ENCODE results near the gene MSLN. TPM values are rescaled to one million over a fixed set of nuclear protein-coding genes. Genes with fewer than 3 reads are reported as not detected.

MSLN gene
- total RNA-seq, 2 experiments from 2014 or later, result not detected

DNA sequence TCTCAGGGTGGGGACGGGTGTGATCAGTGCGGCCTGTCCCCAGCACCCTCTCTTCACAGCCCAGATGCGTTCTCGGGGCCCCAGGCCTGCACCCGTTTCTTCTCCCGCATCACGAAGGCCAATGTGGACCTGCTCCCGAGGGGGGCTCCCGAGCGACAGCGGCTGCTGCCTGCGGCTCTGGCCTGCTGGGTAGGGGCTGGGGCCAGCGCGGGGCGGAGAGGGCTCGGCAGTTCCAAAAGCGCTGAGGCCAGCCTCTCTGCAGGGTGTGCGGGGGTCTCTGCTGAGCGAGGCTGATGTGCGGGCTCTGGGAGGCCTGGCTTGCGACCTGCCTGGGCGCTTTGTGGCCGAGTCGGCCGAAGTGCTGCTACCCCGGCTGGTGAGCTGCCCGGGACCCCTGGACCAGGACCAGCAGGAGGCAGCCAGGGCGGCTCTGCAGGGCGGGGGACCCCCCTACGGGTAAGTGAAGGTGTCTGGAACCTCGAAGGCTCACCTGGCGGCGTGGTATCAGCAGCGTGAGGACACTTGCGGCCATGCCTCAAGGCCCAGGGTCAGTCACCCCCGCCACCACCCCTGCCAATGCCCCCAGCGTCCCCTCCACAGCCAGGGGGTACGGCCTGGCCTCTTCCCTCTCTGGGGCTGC lies 4.4 kb downstream of the MSLN start:
- Mint-ChIP-seq H3K36me3 (no peaks in the 10 kb centered on the region), H3K4me3 (no peak overlapping the region), H3K27ac (no peak overlapping the region), H3K27me3 (no peaks in the 10 kb centered on the region), H3K9me3 (no peaks in the 10 kb centered on the region), H3K4me1 (ENCODE audit: low read depth) (no peaks in the 10 kb centered on the region)
- POLR2A ChIA-PET, result no interaction called here
- intact Hi-C loops (cut with micrococcal nuclease), result no loop called here
- CTCF ChIA-PET, result no interaction called here
- DNase-seq, result no peak

DNA sequence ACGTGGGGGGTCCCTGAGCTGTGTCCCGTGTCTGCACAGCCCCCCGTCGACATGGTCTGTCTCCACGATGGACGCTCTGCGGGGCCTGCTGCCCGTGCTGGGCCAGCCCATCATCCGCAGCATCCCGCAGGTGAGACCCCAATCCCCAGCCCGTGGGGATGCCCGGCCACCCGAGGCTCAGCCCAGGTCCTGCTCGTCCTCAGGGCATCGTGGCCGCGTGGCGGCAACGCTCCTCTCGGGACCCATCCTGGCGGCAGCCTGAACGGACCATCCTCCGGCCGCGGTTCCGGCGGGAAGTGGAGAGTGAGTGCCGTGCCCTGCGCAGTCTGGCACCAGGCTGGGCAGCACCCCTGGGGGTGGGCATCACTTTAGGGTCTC lies 4.9 kb downstream of the MSLN start:
- no peaks in the 10 kb centered on the region for H3K36me3 Mint-ChIP-seq
- H3K27me3 Mint-ChIP-seq, result no peaks in the 10 kb centered on the region
- CTCF ChIA-PET, result no interaction called here
- no peaks in the 10 kb centered on the region for H3K4me1 Mint-ChIP-seq (ENCODE audit: low read depth)
- no peak overlapping the region for H3K27ac Mint-ChIP-seq
- POLR2A ChIA-PET, result no interaction called here
- DNase-seq, result no peak
- intact Hi-C loops (cut with micrococcal nuclease), result no loop called here
- H3K9me3 Mint-ChIP-seq, result no peaks in the 10 kb centered on the region
- H3K4me3 Mint-ChIP-seq, result no peak overlapping the region

DNA sequence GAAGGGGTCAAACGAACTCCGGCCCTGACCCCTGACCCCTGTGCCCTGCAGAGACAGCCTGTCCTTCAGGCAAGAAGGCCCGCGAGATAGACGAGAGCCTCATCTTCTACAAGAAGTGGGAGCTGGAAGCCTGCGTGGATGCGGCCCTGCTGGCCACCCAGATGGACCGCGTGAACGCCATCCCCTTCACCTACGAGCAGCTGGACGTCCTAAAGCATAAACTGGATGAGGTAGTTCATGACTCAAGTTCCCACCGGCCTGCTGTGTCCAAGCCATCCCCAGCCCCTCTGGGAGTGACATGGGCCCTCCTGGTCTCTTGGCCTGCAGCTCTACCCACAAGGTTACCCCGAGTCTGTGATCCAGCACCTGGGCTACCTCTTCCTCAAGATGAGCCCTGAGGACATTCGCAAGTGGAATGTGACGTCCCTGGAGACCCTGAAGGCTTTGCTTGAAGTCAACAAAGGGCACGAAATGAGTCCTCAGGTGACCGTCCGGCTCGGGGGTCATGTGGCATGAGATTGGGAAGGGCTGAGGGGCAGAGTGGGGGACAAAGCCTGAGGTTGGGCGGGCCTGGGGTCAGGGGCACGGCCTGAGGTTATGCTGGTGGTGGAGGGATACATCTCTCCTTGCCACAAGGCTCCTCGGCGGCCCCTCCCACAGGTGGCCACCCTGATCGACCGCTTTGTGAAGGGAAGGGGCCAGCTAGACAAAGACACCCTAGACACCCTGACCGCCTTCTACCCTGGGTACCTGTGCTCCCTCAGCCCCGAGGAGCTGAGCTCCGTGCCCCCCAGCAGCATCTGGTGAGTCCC lies 5.7 kb downstream of the MSLN start:
- Mint-ChIP-seq H3K4me3 (no peak overlapping the region), H3K9me3 (no peaks in the 10 kb centered on the region), H3K4me1 (ENCODE audit: low read depth) (no peaks in the 10 kb centered on the region), H3K36me3 (no peaks in the 10 kb centered on the region), H3K27me3 (no peaks in the 10 kb centered on the region), H3K27ac (no peak overlapping the region)
- POLR2A ChIA-PET, result no interaction called here
- intact Hi-C loops (cut with micrococcal nuclease), result no loop called here
- CTCF ChIA-PET, result no interaction called here
- DNase-seq, result no peak

- no peak overlapping the region for H3K27ac Mint-ChIP-seq
- POLR2A ChIA-PET, result no interaction called here
- no peaks in the 10 kb centered on the region for H3K27me3 Mint-ChIP-seq
- no peaks in the 10 kb centered on the region for H3K4me1 Mint-ChIP-seq (ENCODE audit: low read depth)
- no peak for DNase-seq
- H3K9me3 Mint-ChIP-seq, result no peaks in the 10 kb centered on the region
- no peak overlapping the region for H3K4me3 Mint-ChIP-seq
- intact Hi-C loops (cut with micrococcal nuclease), result no loop called here
- H3K36me3 Mint-ChIP-seq, result no peaks in the 10 kb centered on the region
- CTCF ChIA-PET, result no interaction called here
Observed at GRCh38 chr16:766820-767640, 6.5 kb downstream of the MSLN start.

DNA sequence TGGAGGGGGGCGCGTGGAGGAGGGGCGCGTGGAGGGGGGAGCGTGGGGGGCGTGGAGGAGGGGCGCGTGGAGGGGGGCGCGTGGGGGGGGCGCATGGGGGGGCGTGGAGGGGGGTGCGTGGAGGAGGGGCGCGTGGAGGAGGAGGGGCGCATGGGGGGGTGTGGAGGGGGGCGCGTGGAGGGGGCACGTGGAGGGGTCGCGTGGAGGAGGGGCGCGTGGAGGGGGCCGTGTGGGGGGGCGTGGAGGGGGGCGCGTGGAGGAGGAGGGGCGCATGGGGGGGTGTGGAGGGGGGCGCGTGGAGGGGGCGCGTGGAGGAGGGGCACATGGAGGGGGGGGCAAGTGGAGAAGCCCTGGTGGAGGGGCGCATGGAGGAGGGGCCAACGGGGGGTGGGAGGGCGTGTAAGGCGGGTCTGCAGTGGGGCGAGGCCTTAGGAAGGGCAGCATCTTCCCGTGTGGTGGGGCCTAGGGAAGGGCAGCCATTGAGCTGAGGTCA lies 7.3 kb downstream of the MSLN start:
- POLR2A ChIA-PET, result no interaction called here
- no peak overlapping the region for H3K27ac Mint-ChIP-seq
- intact Hi-C loops (cut with micrococcal nuclease), result no loop called here
- H3K36me3 Mint-ChIP-seq, result no peaks in the 10 kb centered on the region
- DNase-seq, result no peak
- CTCF ChIA-PET, result no interaction called here
- no peaks in the 10 kb centered on the region for H3K9me3 Mint-ChIP-seq
- no peaks in the 10 kb centered on the region for H3K27me3 Mint-ChIP-seq
- no peak overlapping the region for H3K4me3 Mint-ChIP-seq
- no peaks in the 10 kb centered on the region for H3K4me1 Mint-ChIP-seq (ENCODE audit: low read depth)

- POLR2A ChIA-PET, result no interaction called here
- Mint-ChIP-seq H3K4me1 (ENCODE audit: low read depth) (no peaks in the 10 kb centered on the region), H3K4me3 (no peak overlapping the region), H3K27me3 (no peaks in the 10 kb centered on the region), H3K27ac (no peak overlapping the region), H3K9me3 (no peaks in the 10 kb centered on the region), H3K36me3 (no peaks in the 10 kb centered on the region)
- CTCF ChIA-PET, result no interaction called here
- DNase-seq, result no peak
- intact Hi-C loops (cut with micrococcal nuclease), result no loop called here
Observed at GRCh38 chr16:768428-768827, 7.9 kb downstream of the MSLN start.

- intact Hi-C loops (cut with micrococcal nuclease), result no loop called here
- H3K27me3 Mint-ChIP-seq, result no peaks in the 10 kb centered on the region
- no peak for DNase-seq
- H3K36me3 Mint-ChIP-seq, result no peaks in the 10 kb centered on the region
- ChIA-PET POLR2A (no interaction called here), CTCF (interaction anchor here (1.2 kb wide), 1 partner anchor 16 kb away, joined by 3 read pairs; no protein-coding TSS in a partner anchor)
- H3K9me3 Mint-ChIP-seq, result no peaks in the 10 kb centered on the region
- no peak overlapping the region for H3K4me3 Mint-ChIP-seq
- no peaks in the 10 kb centered on the region for H3K4me1 Mint-ChIP-seq (ENCODE audit: low read depth)
- no peak overlapping the region for H3K27ac Mint-ChIP-seq
Observed at GRCh38 chr16:769184-769784, 8.8 kb downstream of the MSLN start.

- Mint-ChIP-seq H3K27me3 (no peaks in the 10 kb centered on the region), H3K4me1 (ENCODE audit: low read depth) (no peaks in the 10 kb centered on the region), H3K9me3 (no peaks in the 10 kb centered on the region), H3K36me3 (no peaks in the 10 kb centered on the region), H3K27ac (no peak overlapping the region), H3K4me3 (no peak overlapping the region)
- intact Hi-C loops (cut with micrococcal nuclease), result no loop called here
- no peak for DNase-seq
- ChIA-PET CTCF (interaction anchor here (1.2 kb wide), 1 partner anchor 15 kb away, joined by 3 read pairs; no protein-coding TSS in a partner anchor), POLR2A (no interaction called here)
Observed at GRCh38 chr16:769934-770333, 9.4 kb downstream of the MSLN start.

DNA sequence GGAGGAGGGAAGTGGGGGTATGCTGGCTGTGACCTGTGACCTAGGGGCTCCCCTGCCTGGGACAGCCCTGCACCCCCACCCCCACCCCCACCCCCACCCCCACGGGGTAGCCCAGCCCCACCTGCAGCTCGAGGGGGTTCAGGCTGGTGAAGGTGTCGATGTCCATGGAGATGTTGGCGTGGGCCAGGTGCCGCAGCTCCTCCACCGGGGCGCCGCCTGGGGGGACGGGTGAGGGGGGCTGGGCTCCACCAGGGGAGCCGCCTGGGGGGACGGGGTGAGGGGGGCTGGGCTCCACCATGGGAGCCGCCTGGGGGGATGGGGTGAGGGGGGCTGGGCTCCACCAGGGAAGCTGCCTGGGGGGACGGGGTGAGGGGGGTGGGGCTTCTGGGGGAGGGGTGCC lies 9.9 kb downstream of the MSLN start:
- POLR2A ChIA-PET, result no interaction called here
- CTCF ChIA-PET, result interaction anchor here (1.2 kb wide), 1 partner anchor 15 kb away, joined by 3 read pairs; no protein-coding TSS in a partner anchor
- H3K27ac Mint-ChIP-seq, result no peak overlapping the region

GRCh38 chr16:772959-773358 lies 12.4 kb downstream of the MSLN start:
- H3K4me1 Mint-ChIP-seq (ENCODE audit: low read depth), result no peaks in the 10 kb centered on the region
- no peak overlapping the region for H3K27ac Mint-ChIP-seq
- H3K36me3 Mint-ChIP-seq, result no peaks in the 10 kb centered on the region
- ChIA-PET POLR2A (no interaction called here), CTCF (interaction anchor here (0.6 kb wide), 1 partner anchor 12 kb away, joined by 3 read pairs; the partner anchor contains the start of gene MSLN)
- DNase-seq, result no peak
- H3K9me3 Mint-ChIP-seq, result no peaks in the 10 kb centered on the region
- peaks cover 2% of the 10 kb centered on the region for H3K27me3 Mint-ChIP-seq
- no peak overlapping the region for H3K4me3 Mint-ChIP-seq
- intact Hi-C loops (cut with micrococcal nuclease), result no loop called here

More for the DNA sequence above, 9.9 kb downstream of the MSLN start:
- H3K4me3 Mint-ChIP-seq, result no peak overlapping the region
- intact Hi-C loops (cut with micrococcal nuclease), result no loop called here
- no peaks in the 10 kb centered on the region for H3K36me3 Mint-ChIP-seq
- H3K27me3 Mint-ChIP-seq, result no peaks in the 10 kb centered on the region
- no peaks in the 10 kb centered on the region for H3K9me3 Mint-ChIP-seq
- no peaks in the 10 kb centered on the region for H3K4me1 Mint-ChIP-seq (ENCODE audit: low read depth)
- DNase-seq, result no peak

DNA sequence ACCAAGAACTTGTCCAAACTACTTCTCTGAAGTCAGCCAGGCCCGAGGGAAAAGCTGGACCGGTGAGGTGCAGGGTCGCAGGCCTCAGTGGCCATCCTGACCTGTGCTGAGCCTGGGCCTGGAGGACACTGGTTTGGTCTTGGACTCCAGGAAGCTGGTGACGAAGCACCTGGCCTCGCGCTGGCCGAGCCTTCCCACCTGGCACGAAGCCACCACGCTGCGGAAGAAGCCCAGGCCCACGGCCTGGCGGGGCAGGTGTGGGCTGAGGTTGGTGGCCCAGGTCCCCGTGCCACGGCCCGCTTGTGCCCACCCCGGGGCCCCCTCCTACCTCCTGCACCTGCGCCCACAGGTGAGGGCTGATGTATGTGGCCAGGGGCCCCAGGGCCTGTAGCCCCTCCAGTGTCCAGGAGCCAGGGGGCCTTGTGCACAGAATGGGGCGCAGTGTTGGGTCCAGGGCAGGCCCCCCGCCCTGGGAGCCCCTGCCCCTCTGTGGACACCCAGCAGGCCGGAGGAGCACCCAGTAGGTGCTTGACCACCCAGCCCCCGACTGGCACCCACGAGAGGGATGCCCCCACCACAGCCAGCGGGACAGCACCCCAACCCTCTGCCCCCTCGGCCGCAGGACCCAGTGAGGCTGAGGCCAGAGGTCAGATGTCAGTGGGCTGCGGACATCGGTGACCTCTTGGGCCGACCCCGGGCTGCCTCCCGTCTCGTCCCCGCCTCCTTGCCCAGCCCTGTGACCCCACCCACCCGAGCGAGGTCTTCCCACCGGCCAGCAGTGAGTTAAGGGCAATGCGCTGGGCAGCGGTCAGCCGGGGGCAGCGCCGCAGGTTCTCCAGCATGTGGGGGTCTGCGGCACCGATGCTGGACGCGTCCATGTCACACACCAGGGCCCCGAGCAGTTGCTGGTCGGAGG lies 13.8 kb downstream of the MSLN start:
- Mint-ChIP-seq H3K4me3 (no peak overlapping the region), H3K9me3 (no peaks in the 10 kb centered on the region), H3K27ac (no peak overlapping the region), H3K4me1 (ENCODE audit: low read depth) (no peaks in the 10 kb centered on the region), H3K27me3 (peaks cover 2% of the 10 kb centered on the region), H3K36me3 (no peaks in the 10 kb centered on the region)
- ChIA-PET CTCF (no interaction called here), POLR2A (no interaction called here)
- intact Hi-C loops (cut with micrococcal nuclease), result no loop called here
- DNase-seq, result no peak

Data from activated CD4-positive, alpha-beta memory T cell treated with anti-CD3 and anti-CD28 coated beads for 36 hours (primary cell).